GM12875 (cell line): ENCODE data around the gene MFSD2A.

Experiments used
- H3K4me3 ChIP-seq: one replicate; pipeline ENCODE4 v1.5.1; 2011; ENCODE audit warnings: low read depth, low read length, control low read depth
- TF ChIP-seq, protein P1 (sequence below): IDR thresholded peaks from 2 replicates; pipeline ENCODE4 v1.5.1; 2011; ENCODE audit warnings: low read depth, mild to moderate bottlenecking, control low read depth, inconsistent platforms, low read length, moderate library complexity, borderline replicate concordance; ENCODE audit not compliant: insufficient read depth

The MFSD2A gene

DNA sequence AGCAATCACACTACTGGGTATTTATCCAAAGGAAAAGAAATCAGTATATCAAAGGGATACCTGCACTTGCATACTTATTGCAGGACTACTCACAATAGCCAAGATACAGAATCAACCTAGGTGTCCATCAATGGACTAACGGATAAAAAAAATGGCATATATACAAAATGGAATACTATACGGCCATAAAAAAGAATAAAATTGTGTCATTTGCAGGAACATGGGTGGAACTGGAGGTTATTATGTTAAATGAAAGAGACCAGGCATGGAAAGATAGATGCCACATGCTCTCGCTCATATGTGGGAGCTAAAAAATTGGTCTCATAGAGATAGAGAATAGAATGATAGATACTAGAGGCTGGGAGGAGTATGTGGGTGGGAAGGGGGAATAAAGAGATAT, 56.3 kb downstream of the MFSD2A start:
- H3K4me3 ChIP-seq: no peak overlapping the region
- TF ChIP-seq, protein P1, sequence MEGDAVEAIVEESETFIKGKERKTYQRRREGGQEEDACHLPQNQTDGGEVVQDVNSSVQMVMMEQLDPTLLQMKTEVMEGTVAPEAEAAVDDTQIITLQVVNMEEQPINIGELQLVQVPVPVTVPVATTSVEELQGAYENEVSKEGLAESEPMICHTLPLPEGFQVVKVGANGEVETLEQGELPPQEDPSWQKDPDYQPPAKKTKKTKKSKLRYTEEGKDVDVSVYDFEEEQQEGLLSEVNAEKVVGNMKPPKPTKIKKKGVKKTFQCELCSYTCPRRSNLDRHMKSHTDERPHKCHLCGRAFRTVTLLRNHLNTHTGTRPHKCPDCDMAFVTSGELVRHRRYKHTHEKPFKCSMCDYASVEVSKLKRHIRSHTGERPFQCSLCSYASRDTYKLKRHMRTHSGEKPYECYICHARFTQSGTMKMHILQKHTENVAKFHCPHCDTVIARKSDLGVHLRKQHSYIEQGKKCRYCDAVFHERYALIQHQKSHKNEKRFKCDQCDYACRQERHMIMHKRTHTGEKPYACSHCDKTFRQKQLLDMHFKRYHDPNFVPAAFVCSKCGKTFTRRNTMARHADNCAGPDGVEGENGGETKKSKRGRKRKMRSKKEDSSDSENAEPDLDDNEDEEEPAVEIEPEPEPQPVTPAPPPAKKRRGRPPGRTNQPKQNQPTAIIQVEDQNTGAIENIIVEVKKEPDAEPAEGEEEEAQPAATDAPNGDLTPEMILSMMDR: no peak

DNA sequence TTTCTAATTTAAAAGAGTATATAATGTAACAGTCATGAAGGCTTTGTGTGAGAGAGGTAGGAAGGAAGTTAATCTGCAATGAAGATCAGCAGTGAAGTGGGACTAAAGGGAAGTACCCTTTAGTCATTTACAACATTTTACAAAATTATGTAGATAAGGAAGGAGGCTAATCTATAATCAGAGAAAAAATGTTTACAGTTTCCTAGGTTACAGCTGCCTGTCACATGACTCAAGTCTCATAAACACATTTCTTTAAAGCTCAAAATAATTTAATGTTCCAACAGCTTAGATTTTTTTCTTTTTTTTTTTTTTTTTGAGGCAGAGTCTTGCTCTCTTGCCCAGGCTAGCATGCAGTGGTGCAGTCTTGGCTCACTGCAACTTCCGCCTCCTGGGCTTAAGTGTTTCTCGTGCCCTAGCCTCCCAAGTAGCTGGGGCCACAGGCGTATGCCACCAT, 59.3 kb downstream of the MFSD2A start:
- TF ChIP-seq, protein P1: no peak

DNA sequence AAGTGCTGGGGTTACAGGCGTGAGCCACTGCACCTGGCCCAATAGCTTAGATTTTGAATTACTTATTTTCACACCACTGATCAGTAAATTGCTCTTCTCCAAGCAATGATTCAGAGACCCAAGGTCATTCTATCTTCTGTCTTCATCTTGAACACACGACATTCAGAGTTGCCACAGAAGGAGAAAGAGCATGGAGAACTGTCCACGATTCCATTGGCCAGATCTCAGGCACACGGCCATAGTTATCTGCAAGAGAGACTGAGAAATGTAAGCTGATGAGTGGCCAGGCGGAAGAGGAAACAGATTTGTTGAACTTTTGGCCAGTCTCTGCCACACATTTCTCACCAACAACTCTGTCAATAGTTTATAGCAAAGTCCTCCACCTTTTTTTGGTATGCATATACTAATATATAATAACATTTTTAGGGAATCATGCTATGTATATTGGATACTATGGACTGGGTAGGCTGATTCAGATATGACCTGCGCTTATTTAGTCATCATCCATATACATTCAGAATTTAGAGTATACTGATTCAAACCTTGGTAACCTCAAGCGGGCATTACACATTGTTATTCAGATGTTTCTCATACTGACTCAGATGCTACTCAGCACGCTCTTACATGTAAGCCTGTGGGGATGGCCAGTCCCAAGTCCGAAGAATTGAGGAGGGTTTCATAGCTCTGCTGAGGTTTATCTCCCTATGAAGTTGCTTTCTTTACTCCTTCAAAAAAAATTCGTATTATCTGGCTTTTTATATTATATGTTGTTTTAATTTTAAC, 60.1 kb downstream of the MFSD2A start:
- no peak overlapping the region for H3K4me3 ChIP-seq
- TF ChIP-seq, protein P1: no peak

More for the DNA sequence above, 59.3 kb downstream of the MFSD2A start:
- H3K4me3 ChIP-seq: no peak overlapping the region

DNA sequence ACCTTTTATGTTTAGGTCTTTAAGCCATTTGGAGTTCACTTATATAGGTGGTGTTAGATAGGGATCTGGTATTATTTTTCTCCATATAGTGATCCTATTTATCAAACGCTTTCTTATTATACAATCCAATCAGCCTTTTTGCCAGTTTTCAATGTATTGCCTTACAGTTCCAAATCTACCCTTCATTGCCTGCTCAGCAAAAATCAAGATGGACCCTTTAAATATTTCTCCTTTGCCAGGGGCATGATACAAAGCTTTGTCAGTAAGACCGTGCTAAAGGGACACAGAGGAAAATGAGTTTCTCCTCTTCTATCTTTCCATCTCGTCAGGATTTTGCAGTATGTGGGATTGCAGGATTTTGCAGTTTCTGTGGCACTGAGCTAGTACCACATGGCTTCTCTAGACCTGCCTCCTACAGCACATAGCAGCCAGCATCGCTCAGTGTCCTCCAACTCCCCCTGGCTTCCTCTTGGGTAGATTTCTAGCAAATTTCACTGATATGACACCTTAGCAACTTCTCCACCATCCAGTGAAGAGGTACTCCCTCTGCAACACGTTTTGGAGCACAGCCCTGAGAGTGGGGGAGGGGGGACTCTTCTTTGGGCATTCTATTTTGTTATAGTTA, 63.1 kb downstream of the MFSD2A start:
- no peak overlapping the region for H3K4me3 ChIP-seq
- TF ChIP-seq, protein P1: no peak
